Psoas muscle (tissue), 8 donors: ENCODE results near the gene OR5M3. TPM values are rescaled to one million over a fixed set of nuclear protein-coding genes. Genes with fewer than 3 reads are reported as not detected.

Source experiments
- ATAC-seq, 4 donors: fragments of 200-7000 bp; cut with Tn5 transposase; one replicate each; pipeline ENCODE4 v1.9.1; 2020; ENCODE audit warnings: moderate library complexity in 3 of 4, mild to moderate bottlenecking in 2 of 4
- DNase-seq, 2 donors: peaks; one replicate each; pipeline ENCODE4 v3.0.0-alpha.2; 2020
- H3K27ac ChIP-seq: fragments of 200-600 bp; one replicate; pipeline ENCODE4 v1.8.0; 2022
- H3K27me3 ChIP-seq, 3 donors: fragments of 200-600 bp in 1 of 3; one replicate each; pipeline versions ENCODE4 v1.6.1 to v1.8.0; 2013 to 2022; ENCODE audit warnings: low read length in 2 of 3, mild to moderate bottlenecking in 2 of 3, moderate library complexity in 1 of 3; ENCODE audit not compliant: insufficient read depth in 3 of 3
- H3K36me3 ChIP-seq, 2 donors: fragments of 200-600 bp in 1 of 2; one replicate each; pipeline versions ENCODE4 v1.6.1 to v1.8.0; 2013 to 2022; ENCODE audit warnings: low read depth in 1 of 2, mild to moderate bottlenecking in 1 of 2, moderate library complexity in 1 of 2; ENCODE audit not compliant: insufficient read depth in 1 of 2
- H3K4me1 ChIP-seq: fragments of 200-600 bp; one replicate; pipeline ENCODE4 v1.8.0; 2022
- H3K4me3 ChIP-seq: fragments of 200-600 bp; one replicate; pipeline ENCODE4 v1.8.0; 2022; ENCODE audit warnings: mild to moderate bottlenecking
- H3K9me3 ChIP-seq: fragments of 200-600 bp; one replicate; pipeline ENCODE4 v1.8.0; 2022
- WGBS, 3 donors: extraction: QIAGEN DNeasy Blood & Tissue Kit; methylation state at CpG; one replicate each; pipeline versions ENCODE4 v1.1.6 to v1.1.7; 2013; 5-methylcytosine and 5-hydroxymethylcytosine counted together
- intact Hi-C, 2 donors: fragments of 100-400 bp; cut with DNase I; formaldehyde crosslinking; loops; one replicate each; pipeline versions ENCODE4 v1.11.0 to v1.14.2; 2022
- long read RNA-seq, 2 donors: library from polyadenylated mRNA; unstranded; transcript quantifications; one replicate each; pipeline ENCODE4 v2.0.0, GENCODE V29; 2021
- polyA plus RNA-seq, 3 donors: library from polyadenylated mRNA; stranded (reverse); fragments of 200-250 nt; gene quantifications; one replicate each; pipeline ENCODE4 v1.2.3, GENCODE V29; 2013
- total RNA-seq, 4 donors: library from RNA; stranded (reverse); fragmentation: NEBNext Ultra II Directional in 2 of 4; extraction: Animal tissue kit (Norgen Biotek cat#: 25700) in 2 of 4; gene quantifications; one replicate each; pipeline versions ENCODE4 v1.2.1 to v1.2.4, GENCODE V29; 2021 to 2023
- TF ChIP-seq, protein P1 (sequence below): fragments of 200-600 bp; IDR thresholded peaks from one replicate; pipeline ENCODE4 v1.8.0; 2022; ENCODE audit warnings: antibody characterized with exemption
- donor health status: healthy with polysubstance abuse.
- donor health status: DM: no; HTN: no; CAD: no; lungs with moderate emphysema.
- donor health status: Bipolar disorder and iron deficiency.
- donor health status: healthy.
- donor health status: DM: yes; HTN: yes; CAD: no.
- donor health status: DM: no; HTN: no; CAD: no.
- donor health status: DM: no; HTN: no; CAD: no.
- donor health status: DM: yes; HTN: yes; CAD: no.

OR5M3 gene
- not detected for total RNA-seq
- not detected for polyA plus RNA-seq
- long read RNA-seq, donor 1, result 0 reads
- long read RNA-seq, donor 2, result 0 reads

DNA sequence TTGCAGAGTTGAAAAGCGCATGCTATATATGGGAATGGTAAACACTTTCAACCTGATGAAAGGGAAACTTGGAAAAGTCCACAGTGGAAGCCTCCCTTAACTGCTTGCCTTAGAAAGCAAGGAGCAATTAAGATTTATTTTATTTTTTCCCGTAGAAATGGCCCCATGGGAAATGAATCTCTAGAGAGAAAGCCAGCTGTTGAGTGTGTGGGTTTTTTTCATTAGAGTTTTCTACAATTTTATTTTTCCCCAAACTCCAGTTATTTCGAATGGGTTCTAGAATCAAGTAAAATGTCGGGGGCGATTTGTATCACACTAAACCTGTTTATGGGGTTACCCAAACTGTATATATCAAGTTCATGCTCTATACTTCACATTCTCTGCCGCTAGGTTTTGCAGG lies at the start of gene OR5M3:
Gene OR5M3, minus strand, starts transcription at position 101 of the 400 bp plus-strand sequence. CDS start 2,855 bp downstream, outside the sequence.
- H3K4me3 ChIP-seq, result no peak within 1 kb of the TSS
- no peaks in the 10 kb centered on the region for H3K4me1 ChIP-seq
- intact Hi-C loops, result no loop called here
- 73% methylated on average over 6 of the region's 6 CpGs for WGBS, 3 donors
- H3K27ac ChIP-seq, result no peak within 1 kb of the TSS
- no peaks in the 10 kb centered on the region for H3K9me3 ChIP-seq
- H3K36me3 ChIP-seq, result no peaks in the 10 kb centered on the region
- TF ChIP-seq, protein P1, sequence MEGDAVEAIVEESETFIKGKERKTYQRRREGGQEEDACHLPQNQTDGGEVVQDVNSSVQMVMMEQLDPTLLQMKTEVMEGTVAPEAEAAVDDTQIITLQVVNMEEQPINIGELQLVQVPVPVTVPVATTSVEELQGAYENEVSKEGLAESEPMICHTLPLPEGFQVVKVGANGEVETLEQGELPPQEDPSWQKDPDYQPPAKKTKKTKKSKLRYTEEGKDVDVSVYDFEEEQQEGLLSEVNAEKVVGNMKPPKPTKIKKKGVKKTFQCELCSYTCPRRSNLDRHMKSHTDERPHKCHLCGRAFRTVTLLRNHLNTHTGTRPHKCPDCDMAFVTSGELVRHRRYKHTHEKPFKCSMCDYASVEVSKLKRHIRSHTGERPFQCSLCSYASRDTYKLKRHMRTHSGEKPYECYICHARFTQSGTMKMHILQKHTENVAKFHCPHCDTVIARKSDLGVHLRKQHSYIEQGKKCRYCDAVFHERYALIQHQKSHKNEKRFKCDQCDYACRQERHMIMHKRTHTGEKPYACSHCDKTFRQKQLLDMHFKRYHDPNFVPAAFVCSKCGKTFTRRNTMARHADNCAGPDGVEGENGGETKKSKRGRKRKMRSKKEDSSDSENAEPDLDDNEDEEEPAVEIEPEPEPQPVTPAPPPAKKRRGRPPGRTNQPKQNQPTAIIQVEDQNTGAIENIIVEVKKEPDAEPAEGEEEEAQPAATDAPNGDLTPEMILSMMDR, result no peak
- ATAC-seq (no peak), DNase-seq (no peak)
- no peaks in the 10 kb centered on the region for H3K27me3 ChIP-seq

DNA sequence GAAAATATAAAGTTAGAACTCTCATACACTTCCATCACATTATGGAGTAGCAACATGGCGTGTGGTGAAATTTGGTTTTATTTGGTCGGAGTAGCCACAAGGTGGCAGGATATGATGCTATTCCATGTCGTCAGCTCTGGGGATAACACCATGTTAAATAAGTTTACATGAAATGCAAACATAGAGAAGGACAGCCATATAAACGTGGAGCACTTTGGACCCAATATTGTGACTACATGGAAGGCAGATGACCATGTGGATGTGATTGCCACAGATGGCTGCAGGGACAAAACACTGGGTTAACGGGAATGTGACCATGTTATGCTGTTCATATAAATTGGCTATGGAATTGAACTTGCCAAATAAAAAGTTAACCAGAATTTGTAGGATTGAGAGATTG lies 48.9 kb upstream of the OR5M3 start:
- Histone ChIP-seq H3K9me3 (no peaks in the 10 kb centered on the region), H3K27me3 (no peaks in the 10 kb centered on the region), H3K27ac (no peak overlapping the region), H3K36me3 (no peaks in the 10 kb centered on the region), H3K4me3 (no peak overlapping the region), H3K4me1 (no peaks in the 10 kb centered on the region)
- intact Hi-C loops, result no loop called here
- no peak for ATAC-seq
- DNase-seq, result no peak
- TF ChIP-seq, protein P1, result no peak
- WGBS, 3 donors, result 61 to 64% (median 62%) methylated on average over 5 of the region's 5 CpGs

- Histone ChIP-seq H3K9me3 (no peaks in the 10 kb centered on the region), H3K36me3 (no peaks in the 10 kb centered on the region), H3K27ac (no peak overlapping the region), H3K27me3 (no peaks in the 10 kb centered on the region), H3K4me1 (no peaks in the 10 kb centered on the region), H3K4me3 (no peak overlapping the region)
- no peak for ATAC-seq
- WGBS, 3 donors, result 74 to 85% (median 79%) methylated on average over 1 of the region's 1 CpG
- intact Hi-C loops, result no loop called here
- DNase-seq, result no peak
- TF ChIP-seq, protein P1, result no peak
Observed at GRCh38 chr11:56513280-56513679, 40.1 kb upstream of the OR5M3 start.

DNA sequence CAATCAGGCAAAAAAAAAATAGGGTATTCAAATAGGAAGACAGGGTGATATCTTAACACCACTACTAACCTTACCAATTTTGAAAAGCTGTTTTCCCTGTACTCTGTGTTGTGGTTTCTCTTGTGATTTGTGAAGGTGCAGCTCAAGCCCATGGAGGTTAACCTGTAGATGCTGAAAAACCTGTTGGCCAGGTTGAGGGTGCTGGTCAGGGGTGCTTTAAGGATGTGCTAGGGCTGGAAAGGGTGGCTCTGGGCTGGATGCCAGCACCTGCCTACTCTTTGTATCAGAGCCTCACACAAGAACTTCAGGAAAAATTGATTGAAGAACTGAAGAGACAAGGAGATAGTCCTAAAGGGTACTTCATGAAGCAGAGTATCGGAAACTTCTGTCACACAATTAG lies 36.3 kb upstream of the OR5M3 start:
- no peaks in the 10 kb centered on the region for H3K4me1 ChIP-seq

More for the DNA sequence above, 36.3 kb upstream of the OR5M3 start:
- DNase-seq (no peak), ATAC-seq (no peak)
- 93 to 100% (median 97%) methylated on average over 1 of the region's 1 CpG for WGBS, 3 donors
- Histone ChIP-seq H3K36me3 (no peaks in the 10 kb centered on the region), H3K27me3 (no peaks in the 10 kb centered on the region), H3K27ac (no peak overlapping the region), H3K9me3 (no peaks in the 10 kb centered on the region), H3K4me3 (no peak overlapping the region)
- TF ChIP-seq, protein P1, result no peak
- intact Hi-C loops, result no loop called here
